ENCODE measurements around the gene PMIS2.

The PMIS2 gene

DNA sequence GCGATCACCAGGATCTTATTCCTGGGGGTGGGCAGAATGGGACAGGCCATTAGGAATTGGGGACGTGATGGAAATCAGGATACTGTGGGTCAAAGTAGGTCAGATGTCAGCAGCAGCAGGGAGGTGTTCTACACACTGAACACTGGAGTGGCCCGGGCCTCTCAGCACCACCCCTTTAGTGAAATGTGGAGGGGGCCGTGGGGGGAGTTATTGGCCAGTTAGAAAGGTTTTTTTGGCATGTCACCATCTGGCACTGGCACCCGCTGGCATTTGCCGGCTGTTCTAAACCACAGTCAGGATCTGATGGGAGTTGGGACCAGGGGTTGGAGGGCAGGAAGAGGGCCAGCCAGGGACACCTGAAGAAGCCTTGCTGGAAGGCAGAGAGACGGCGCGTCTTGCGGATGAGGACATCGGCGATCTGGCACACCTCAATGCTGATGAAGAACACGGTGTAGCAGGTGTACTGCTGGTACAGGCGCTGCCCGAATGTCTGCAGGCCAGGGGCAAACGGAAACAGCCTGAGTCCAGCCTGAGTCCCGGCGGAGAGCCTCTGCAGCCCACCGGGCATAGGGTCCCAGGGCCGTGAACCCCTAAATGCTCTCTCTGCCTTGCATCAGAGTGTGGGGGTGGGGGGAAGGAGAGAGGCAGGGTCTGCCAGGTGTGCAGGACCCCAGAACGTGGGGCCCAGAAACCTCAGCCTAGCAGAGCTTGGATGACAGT lies 34.7 kb upstream of the PMIS2 start:
- FAIRE-seq, result no peak
- no peak for DNase-seq (ENCODE audit: insufficient read length, low spot score)
- TF ChIP-seq POLR2A (IDR thresholded peaks at IDR 0.05; ENCODE audit: low read depth, low read length), result no peak

DNA sequence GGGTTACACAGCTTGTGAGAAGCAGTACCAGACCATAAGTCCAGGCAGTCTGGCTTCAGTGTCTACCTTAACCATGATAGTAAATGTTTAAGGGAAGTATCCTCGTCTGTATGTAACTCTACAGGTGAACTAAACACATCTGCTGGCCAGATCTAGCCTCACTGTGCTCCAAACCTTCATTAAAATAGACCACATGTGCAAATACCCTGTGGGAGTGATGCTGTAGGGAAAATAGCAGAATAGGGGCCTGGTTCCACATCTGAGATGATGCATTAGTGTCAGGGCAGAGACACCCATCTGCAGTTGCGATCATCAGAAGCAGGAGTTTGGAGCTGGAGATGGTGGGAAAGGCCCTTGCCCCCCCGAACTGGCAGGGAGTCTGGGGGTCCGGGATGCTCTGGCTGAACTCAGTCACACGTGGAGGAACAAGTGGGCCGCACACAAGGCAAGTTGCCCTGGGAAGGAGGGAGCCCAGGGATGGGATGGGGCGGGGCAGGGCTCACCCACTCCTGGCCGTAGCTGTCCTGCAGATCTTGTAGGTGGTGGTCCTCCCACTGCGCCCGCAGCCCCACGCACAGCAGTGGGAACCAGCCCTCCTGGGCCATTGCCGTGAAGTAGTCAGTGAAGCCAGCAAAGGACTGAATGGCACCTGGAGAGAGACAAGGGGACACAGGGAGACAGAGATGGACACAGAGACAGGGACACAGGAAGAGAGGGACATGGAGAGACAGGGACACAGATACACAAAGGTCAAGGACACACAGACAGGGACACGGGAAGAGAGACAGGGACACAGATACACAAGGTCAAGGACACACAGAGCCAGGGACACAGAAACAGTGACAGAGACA lies 33.2 kb upstream of the PMIS2 start:
- DNase-seq (ENCODE audit: insufficient read length, low spot score) (no peak), FAIRE-seq (no peak)
- no peak for TF ChIP-seq POLR2A (IDR thresholded peaks at IDR 0.05; ENCODE audit: low read depth, low read length)

DNA sequence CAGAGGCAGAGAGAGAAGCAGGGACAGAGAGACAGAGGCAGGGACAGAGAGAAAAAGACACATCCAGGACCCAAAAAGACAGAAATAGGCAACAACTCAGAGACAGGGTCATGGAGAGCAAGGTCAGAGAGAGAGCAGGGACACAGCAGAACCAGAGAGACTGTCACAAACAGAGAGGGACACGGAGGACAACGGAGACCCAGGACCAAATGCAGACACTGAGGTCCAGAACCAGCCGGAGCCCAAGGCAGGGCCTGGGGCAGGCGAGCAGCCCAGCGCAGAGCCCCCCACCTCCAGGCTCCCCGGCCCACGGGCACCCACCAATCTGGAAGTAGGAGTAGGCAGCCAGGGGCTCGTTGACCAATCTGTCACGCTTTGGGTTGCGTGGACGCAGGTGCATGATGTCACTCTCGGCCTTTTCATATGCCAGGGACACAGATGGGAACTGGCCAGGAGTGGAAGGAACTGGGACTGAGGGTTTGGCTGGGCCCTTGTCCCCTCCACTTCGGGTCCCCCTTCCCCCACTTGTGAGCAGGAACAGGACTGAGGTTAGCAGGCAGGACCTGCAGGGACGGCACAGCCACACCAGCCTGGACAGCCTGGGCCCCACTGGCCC lies 32.5 kb upstream of the PMIS2 start:
- no peak for FAIRE-seq
- DNase-seq (ENCODE audit: insufficient read length, low spot score), result no peak
- TF ChIP-seq POLR2A (IDR thresholded peaks at IDR 0.05; ENCODE audit: low read depth, low read length), result no peak

DNA sequence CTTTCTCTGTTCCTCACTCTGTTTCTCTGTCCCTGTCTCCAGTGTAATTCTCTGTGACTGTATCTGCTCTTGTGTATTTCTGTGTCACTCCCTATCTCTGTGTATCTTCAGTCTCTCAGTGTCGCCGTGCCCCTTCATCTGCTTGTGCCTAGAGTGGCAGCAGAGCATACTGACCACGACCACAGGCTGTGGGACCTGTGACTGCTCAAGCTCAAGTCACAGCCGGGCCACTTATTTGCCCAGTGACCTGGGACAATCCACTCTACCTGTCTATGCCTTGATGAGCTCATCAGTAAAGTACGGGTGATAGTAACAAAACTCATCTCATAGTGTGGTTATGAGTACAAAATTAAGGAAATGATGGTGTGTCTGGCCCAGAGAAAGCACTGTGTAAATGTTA lies 31.9 kb upstream of the PMIS2 start:
- FAIRE-seq (no peak), DNase-seq (ENCODE audit: insufficient read length, low spot score) (no peak)
- no peak for TF ChIP-seq POLR2A (IDR thresholded peaks at IDR 0.05; ENCODE audit: low read depth, low read length)

DNA sequence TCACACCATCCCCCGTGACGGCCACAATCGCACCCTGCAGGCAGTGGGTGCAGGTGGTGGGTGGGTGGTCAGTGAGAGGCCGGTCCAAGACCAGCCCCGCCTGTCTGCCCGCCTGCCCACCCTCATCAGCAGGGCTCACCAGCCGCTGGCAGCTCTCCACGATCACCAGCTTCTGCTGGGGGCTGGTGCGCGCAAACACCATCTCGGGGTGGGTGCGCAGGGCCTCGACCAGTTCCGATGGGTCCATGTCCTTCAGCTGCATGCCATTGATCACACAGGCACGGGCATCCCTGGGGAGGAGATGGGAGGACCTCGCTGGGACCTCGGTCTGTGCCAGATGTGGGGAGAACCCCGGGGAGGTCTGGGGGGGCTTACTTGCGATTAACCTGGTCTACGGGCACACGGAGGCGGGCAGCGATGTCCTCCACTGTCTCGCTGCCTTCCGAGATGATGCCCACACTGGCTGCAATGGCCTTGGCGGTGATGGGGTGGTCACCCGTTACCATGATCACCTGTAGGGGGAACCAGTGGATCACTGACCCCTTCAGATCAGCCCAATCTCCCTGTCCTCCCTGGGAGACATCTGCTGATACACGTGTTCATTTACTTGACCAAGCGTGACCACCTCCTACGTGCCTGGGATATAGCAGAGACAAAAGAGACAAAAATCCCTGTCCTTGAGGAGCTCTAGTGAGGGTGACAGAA lies 30.5 kb upstream of the PMIS2 start:
- DNase-seq (ENCODE audit: insufficient read length, low spot score), result peak; percentile 67
- FAIRE-seq, result no peak

DNA sequence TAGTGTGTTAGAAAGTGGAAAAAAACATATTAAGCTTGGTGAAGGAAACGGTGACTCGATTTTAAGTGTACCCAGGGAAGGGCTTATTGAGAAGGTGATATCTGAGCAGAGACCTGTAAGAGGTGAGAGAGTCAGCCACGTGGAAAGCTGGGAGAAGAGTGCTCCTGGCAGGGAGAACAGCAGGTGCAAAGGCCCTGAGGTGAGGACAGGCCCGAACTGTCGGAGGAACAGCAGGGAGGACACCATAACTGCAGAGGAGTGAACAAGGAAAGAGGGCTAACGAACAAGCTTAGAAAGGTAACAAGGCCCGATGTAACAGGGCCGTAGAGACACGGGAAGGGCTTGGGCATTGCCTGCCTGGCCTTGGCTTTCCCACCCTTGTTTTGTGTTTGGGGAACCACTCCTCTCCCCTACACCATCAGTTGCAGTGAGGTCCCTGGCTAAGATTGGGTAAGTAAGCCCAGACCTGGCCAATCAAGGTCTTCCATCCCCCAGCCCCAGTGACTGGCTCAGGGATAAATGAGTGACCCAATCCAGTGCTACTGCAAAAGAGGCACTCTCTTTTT lies 29.9 kb upstream of the PMIS2 start:
- TF ChIP-seq POLR2A (IDR thresholded peaks at IDR 0.05; ENCODE audit: low read depth, low read length), result no peak
- no peak for DNase-seq (ENCODE audit: insufficient read length, low spot score)
- FAIRE-seq, result no peak

More for the DNA sequence above, 30.5 kb upstream of the PMIS2 start:
- TF ChIP-seq POLR2A (IDR thresholded peaks at IDR 0.05; ENCODE audit: low read depth, low read length), result no peak

DNA sequence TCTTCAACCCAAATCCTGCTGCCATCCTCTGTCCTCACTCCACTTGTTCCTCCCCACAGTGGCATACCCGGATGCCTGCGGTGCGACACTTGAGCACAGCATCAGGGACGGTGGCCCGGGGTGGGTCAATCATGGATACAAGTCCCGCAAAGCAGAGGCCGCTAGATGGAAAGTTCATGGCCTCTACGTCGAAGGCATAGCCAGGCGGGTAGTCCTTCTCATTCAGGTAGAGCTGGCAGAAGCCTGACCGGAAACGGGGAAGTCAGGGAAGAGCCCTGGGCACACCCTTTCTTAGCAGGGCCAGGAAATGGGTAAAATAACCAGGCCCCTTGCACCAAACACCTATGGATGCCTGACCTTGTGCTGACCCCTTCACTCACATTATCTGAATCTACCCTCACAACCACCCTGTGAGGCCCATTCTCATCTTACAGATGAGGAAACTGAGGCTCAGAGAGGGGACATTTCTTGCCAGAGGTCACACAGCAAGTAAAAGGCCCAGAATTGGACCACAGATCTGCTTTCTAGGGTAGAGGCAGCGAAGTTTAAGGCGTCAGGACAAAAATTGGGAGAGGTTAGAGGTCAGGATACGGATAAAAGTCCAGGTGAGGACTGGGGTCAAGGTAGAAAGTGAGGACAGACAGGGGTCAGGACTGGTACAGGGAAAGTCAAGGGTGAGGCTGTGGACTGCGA lies 29.0 kb upstream of the PMIS2 start:
- TF ChIP-seq POLR2A (IDR thresholded peaks at IDR 0.05; ENCODE audit: low read depth, low read length), result no peak
- no peak for DNase-seq (ENCODE audit: insufficient read length, low spot score)
- no peak for FAIRE-seq

DNA sequence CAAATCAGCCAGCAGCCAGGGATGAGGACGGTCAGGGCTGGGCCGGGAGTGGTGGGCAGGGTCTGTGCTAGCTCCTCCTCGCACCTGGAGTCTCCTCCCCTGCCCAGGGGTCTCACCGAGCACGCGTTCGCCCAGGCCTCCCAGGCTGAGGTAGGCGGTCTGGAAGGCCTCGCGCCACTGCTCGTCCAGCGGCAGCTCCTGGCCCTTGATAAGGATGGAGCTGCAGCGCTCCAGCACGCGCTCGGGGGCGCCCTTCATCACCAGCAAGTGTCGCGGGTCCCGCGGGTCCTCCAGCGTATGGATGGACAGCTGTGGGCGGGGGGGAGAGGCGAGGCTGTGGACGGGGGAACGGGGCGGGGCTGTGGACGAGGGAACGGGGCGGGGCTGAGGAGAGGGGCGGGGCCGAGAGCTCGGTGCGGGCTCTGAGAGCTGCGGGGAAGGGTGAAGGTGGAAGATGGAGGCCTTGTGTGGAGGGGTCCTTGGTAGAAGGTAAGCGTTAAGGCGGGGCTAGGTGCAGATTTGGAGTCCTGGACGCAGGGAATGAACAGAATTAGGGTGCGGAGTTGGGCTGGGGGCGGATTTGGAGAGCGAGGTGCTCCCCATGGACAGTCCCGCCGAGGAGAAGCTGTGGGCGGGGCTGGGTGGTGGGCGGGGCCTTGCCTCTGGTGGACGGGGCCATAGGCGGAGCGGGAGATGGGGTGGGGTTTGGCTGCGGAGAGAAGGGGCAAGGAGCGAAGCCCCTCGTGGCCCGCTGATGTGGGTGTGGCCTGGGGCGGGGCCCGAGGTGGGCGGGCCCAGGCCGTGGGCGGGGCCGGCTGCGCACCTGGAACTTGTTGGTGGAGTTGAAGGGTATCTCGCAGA lies 28.2 kb upstream of the PMIS2 start:
- DNase-seq (ENCODE audit: insufficient read length, low spot score) (no peak), FAIRE-seq (no peak)
- TF ChIP-seq POLR2A (IDR thresholded peaks at IDR 0.05; ENCODE audit: low read depth, low read length), result no peak

DNA sequence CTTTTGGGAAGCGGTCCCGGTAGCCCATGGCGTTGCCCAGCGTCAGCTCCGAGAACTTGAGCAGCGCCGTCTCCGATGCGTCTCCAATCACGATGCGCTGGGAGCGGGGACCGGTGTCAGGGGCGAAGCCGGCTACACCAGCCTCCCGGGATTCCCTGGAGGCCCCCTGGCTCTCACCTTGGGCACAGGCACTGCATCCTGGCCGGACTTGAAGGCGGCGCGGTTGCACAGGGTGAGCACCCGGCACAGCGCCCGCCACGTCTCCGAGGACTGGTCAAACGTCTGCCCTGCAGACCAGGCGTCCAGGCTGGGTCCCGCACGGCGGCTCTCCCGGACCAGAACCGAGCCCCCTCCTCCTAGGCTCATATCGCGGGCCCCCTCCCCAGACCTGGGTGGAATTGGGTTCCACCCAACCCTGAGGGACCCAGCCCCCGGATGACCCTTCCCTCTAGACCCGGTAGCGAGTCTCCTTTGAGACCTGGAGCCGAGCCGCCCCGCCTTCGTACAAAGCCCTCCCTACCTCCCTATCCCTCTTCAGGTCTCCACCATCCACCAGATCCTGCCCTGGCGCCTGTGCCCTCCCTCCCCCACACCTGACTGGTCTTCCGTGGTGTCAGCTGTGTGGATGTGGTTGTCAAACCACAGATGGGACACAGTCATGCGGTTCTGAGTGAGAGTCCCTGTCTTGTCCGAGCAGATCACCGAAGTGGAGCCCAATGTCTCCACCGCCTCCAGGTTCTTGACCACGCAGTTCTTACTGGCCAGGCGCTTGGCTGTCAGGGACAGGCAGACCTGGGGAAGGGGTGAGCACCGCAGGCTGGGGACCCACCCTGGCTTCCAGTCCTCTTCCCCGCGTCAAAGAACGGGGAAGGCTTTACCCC lies 27.3 kb upstream of the PMIS2 start:
- no peak for TF ChIP-seq POLR2A (IDR thresholded peaks at IDR 0.05; ENCODE audit: low read depth, low read length)
- FAIRE-seq (no peak), DNase-seq (ENCODE audit: insufficient read length, low spot score) (no peak)

DNA sequence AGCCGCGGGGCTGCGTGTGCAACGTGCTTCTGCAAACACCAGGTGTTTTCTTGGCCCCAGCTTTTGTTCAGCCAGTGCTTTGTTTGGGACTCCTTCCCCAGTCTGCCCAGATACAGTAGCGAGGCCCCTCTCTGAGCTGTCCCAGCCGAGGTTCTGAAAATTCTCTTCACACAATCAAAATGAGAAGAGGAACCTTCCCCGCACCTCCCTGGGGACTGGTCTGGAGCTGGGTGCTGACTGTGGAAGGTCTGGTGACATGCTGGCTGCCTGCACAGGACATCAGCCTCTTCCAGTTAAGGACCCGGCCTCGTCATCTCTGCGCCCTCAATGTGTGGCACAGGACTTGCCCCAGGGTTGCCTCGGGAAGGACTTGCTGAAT lies 26.7 kb upstream of the PMIS2 start:
- no peak for TF ChIP-seq POLR2A (IDR thresholded peaks at IDR 0.05; ENCODE audit: low read depth, low read length)
- no peak for FAIRE-seq
- DNase-seq (ENCODE audit: insufficient read length, low spot score), result no peak

DNA sequence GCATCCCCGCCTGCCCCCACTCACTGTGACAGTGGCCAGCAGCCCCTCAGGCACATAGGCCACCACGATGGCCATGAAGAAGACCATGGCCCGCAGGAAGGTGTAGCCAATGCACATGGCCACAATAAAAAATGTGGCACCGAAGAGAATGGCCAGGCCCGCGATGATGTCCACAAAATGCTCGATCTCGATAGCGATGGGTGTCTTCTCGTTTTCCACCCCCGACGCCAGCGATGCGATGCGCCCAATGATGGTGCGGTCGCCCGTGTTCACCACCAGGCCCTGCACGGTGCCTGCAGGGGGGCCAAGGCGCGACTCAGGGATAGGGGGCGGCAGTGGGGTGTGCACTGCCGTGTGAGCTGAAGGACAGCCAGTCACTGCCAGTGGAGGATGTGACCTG lies 26.2 kb upstream of the PMIS2 start:
- no peak for TF ChIP-seq POLR2A (IDR thresholded peaks at IDR 0.05; ENCODE audit: low read depth, low read length)
- DNase-seq (ENCODE audit: insufficient read length, low spot score), result no peak
- no peak for FAIRE-seq
